Measurements from ENCODE around the gene PVALB. TPM values are rescaled to one million over a fixed set of nuclear protein-coding genes. Genes with fewer than 3 reads are reported as not detected.

Gene PVALB
- total and polyA plus RNA-seq, 4 donors: 0.56 to 3.4 (median 1.1) TPM

DNA sequence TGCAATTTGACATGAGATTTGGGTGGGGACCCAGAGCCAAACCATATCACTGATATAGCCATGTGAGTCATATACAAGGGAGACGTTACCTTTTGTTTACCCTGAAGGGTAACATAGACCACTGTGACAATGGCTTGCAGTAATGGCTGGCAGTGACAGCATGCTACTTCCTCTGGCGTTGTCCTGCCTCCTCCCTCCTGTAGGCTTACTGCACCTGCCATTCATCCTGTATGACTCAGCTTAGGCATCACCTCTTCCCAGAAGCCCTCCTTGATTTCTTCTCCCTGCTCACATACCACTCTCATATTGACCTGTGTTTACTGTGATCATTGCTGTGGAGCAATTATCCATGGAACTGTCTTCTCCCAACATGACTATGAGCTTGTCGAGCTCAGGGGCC lies 12.0 kb upstream of the PVALB start:
- Histone ChIP-seq H3K9me3 (ENCODE audit: control insufficient read depth in 4 of 4, low read length in 3 of 4) (peaks cover 0 to 3% (median under 1%) of the 10 kb centered on the region in 4 donors), H3K27me3 (ENCODE audit: control insufficient read depth in 4 of 4, insufficient read depth in 4 of 4, low read length in 3 of 4) (no peaks in the 10 kb centered on the region), H3K36me3 (ENCODE audit: control insufficient read depth in 4 of 4, insufficient read depth in 3 of 4, low read depth in 1 of 4, low read length in 3 of 4) (no peaks in the 10 kb centered on the region), H3K9ac (ENCODE audit: low read depth in 1 of 2, low read length in 2 of 2) (no peak overlapping the region), H3K27ac (ENCODE audit: low read depth in 1 of 2, low read length in 2 of 2) (no peak overlapping the region), H3K4me1 (ENCODE audit: control insufficient read depth in 4 of 4, insufficient read depth in 4 of 4, low read length in 3 of 4) (no peaks in the 10 kb centered on the region), H3K4me3 (ENCODE audit: low read depth in 1 of 3, low read length in 3 of 3) (no peak overlapping the region)
- WGBS: 55% methylated on average over 3 of the region's 3 CpGs
- no peak for DNase-seq (ENCODE audit: low spot score)
- no peak for TF ChIP-seq REST (IDR thresholded peaks at IDR 0.05)
- TF ChIP-seq HNF4A (conservative IDR thresholded peaks at IDR 0.05): no peak
- TF ChIP-seq YY1 (IDR thresholded peaks at IDR 0.05): no peak
- TF ChIP-seq CTCF (IDR thresholded peaks at IDR 0.05; ENCODE audit: low read depth, low read length, missing input control): no peak
- no peak for TF ChIP-seq RAD21 (IDR thresholded peaks at IDR 0.05)
- TF ChIP-seq NR2F2 (IDR thresholded peaks at IDR 0.05): no peak
- TF ChIP-seq, protein P1, sequence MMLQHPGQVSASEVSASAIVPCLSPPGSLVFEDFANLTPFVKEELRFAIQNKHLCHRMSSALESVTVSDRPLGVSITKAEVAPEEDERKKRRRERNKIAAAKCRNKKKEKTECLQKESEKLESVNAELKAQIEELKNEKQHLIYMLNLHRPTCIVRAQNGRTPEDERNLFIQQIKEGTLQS (IDR thresholded peaks at IDR 0.05): no peak
- TF ChIP-seq GABPA (IDR thresholded peaks at IDR 0.05 in 1 of 2, conservative IDR thresholded peaks at IDR 0.05 in 1 of 2): no peak
- TF ChIP-seq EGR1 (IDR thresholded peaks at IDR 0.05; ENCODE audit: low read depth in 2 of 2): no peak
- no peak for TF ChIP-seq TAF1 (conservative IDR thresholded peaks at IDR 0.05)
- TF ChIP-seq FOXA2 (IDR thresholded peaks at IDR 0.05): no peak
- TF ChIP-seq, protein P2, sequence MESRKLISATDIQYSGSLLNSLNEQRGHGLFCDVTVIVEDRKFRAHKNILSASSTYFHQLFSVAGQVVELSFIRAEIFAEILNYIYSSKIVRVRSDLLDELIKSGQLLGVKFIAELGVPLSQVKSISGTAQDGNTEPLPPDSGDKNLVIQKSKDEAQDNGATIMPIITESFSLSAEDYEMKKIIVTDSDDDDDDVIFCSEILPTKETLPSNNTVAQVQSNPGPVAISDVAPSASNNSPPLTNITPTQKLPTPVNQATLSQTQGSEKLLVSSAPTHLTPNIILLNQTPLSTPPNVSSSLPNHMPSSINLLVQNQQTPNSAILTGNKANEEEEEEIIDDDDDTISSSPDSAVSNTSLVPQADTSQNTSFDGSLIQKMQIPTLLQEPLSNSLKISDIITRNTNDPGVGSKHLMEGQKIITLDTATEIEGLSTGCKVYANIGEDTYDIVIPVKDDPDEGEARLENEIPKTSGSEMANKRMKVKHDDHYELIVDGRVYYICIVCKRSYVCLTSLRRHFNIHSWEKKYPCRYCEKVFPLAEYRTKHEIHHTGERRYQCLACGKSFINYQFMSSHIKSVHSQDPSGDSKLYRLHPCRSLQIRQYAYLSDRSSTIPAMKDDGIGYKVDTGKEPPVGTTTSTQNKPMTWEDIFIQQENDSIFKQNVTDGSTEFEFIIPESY (IDR thresholded peaks at IDR 0.05): no peak

GRCh38 chr22:36826262-36826661 lies 9.4 kb upstream of the PVALB start:
- Histone ChIP-seq H3K27ac (ENCODE audit: low read depth in 1 of 2, low read length in 2 of 2) (no peak overlapping the region), H3K4me1 (ENCODE audit: control insufficient read depth in 4 of 4, insufficient read depth in 4 of 4, low read length in 3 of 4) (no peaks in the 10 kb centered on the region), H3K9me3 (ENCODE audit: control insufficient read depth in 4 of 4, low read length in 3 of 4) (no peaks in the 10 kb centered on the region), H3K36me3 (ENCODE audit: control insufficient read depth in 4 of 4, insufficient read depth in 3 of 4, low read depth in 1 of 4, low read length in 3 of 4) (no peaks in the 10 kb centered on the region), H3K4me3 (ENCODE audit: low read depth in 1 of 3, low read length in 3 of 3) (no peak overlapping the region), H3K9ac (ENCODE audit: low read depth in 1 of 2, low read length in 2 of 2) (no peak overlapping the region), H3K27me3 (ENCODE audit: control insufficient read depth in 4 of 4, insufficient read depth in 4 of 4, low read length in 3 of 4) (no peaks in the 10 kb centered on the region)
- WGBS: 80% methylated on average over 6 of the region's 6 CpGs
- no peak for DNase-seq (ENCODE audit: low spot score)
- no peak for TF ChIP-seq MAX (IDR thresholded peaks at IDR 0.05)
- TF ChIP-seq CTCF (IDR thresholded peaks at IDR 0.05; ENCODE audit: low read depth, low read length, missing input control): no peak
- no peak for TF ChIP-seq GABPA (IDR thresholded peaks at IDR 0.05 in 1 of 2, conservative IDR thresholded peaks at IDR 0.05 in 1 of 2)
- no peak for TF ChIP-seq YY1 (IDR thresholded peaks at IDR 0.05)
- no peak for TF ChIP-seq TAF1 (conservative IDR thresholded peaks at IDR 0.05)
- no peak for TF ChIP-seq FOXA1 (IDR thresholded peaks at IDR 0.05)
- TF ChIP-seq, protein P1 (IDR thresholded peaks at IDR 0.05): no peak
- no peak for TF ChIP-seq NR2F2 (IDR thresholded peaks at IDR 0.05)

Data from liver (tissue), 9 donors.